Neural progenitor cell (in vitro differentiated cells): ENCODE data around the gene POLDIP3. TPM values are rescaled to one million over a fixed set of nuclear protein-coding genes. Genes with fewer than 3 reads are reported as not detected.
"Not testable (repeated sequence)": the region's sequence is repeated elsewhere in the genome, so short reads cannot be mapped to it uniquely, and the experiment has no call there.

Source experiments
- DNase-seq: peaks from one replicate; pipeline ENCODE4 v3.0.0-alpha.2; 2016; ENCODE audit warnings: low spot score
- H2AFZ ChIP-seq: fragments of 200-600 bp; sonication (generic); replicated peaks from 2 replicates; pipeline ENCODE4 v1.6.1; 2016; ENCODE audit warnings: antibody characterized with exemption
- H3F3A ChIP-seq: fragments of 200-600 bp; sonication (generic); 2 replicates; pipeline ENCODE4 v1.6.1; 2016; ENCODE audit warnings: antibody characterized with exemption, low read depth
- H3K27ac ChIP-seq: fragments of 200-600 bp; sonication (generic); 2 replicates; pipeline ENCODE4 v1.5.1; 2016; ENCODE audit warnings: mild to moderate bottlenecking
- H3K27me3 ChIP-seq: fragments of 200-600 bp; sonication (generic); 2 replicates; pipeline ENCODE4 v1.6.1; 2016; ENCODE audit warnings: mild to moderate bottlenecking, moderate library complexity
- H3K36me3 ChIP-seq: fragments of 200-600 bp; sonication (generic); 2 replicates; pipeline ENCODE4 v1.5.1; 2016
- H3K4me1 ChIP-seq: fragments of 200-600 bp; sonication (generic); 2 replicates; pipeline ENCODE4 v1.6.1; 2016; ENCODE audit warnings: mixed run types
- H3K4me2 ChIP-seq: fragments of 200-600 bp; sonication (generic); 2 replicates; pipeline ENCODE4 v1.6.1; 2016
- H3K4me3 ChIP-seq: fragments of 200-600 bp; sonication (generic); 2 replicates; pipeline ENCODE4 v1.5.1; 2016
- H3K79me2 ChIP-seq: fragments of 200-600 bp; sonication (generic); 2 replicates; pipeline ENCODE4 v1.6.1; 2016; ENCODE audit warnings: low read depth
- H3K9ac ChIP-seq: fragments of 200-600 bp; sonication (generic); 2 replicates; pipeline ENCODE4 v1.6.1; 2016
- H3K9me3 ChIP-seq: fragments of 200-600 bp; sonication (generic); 2 replicates; pipeline ENCODE4 v1.5.1; 2016; ENCODE audit warnings: low read depth
- H4K20me1 ChIP-seq: fragments of 200-600 bp; sonication (generic); 2 replicates; pipeline ENCODE4 v1.6.1; 2016; ENCODE audit warnings: low read depth
- H3K27ac Mint-ChIP-seq: 3 replicates; pipeline ENCODE4 v1.8.0; 2021; ENCODE audit warnings: mixed read lengths
- H3K27me3 Mint-ChIP-seq: 2 replicates; pipeline ENCODE4 v1.8.0; 2022; ENCODE audit warnings: low read depth, mild to moderate bottlenecking, inconsistent platforms, moderate library complexity, mixed read lengths; ENCODE audit not compliant: insufficient read depth
- H3K36me3 Mint-ChIP-seq: 3 replicates; pipeline ENCODE4 v1.8.0; 2021; ENCODE audit warnings: mixed read lengths
- H3K4me1 Mint-ChIP-seq: 3 replicates; pipeline ENCODE4 v1.8.0; 2021; ENCODE audit warnings: mixed read lengths
- H3K4me3 Mint-ChIP-seq: 3 replicates; pipeline ENCODE4 v1.8.0; 2021; ENCODE audit warnings: mild to moderate bottlenecking, moderate library complexity, mixed read lengths
- H3K9me3 Mint-ChIP-seq: 3 replicates; pipeline ENCODE4 v1.8.0; 2020; ENCODE audit warnings: mixed read lengths
- EZH2 ChIP-seq: fragments of 200-600 bp; sonication (generic); IDR thresholded peaks from 2 replicates; pipeline ENCODE4 v1.6.1; 2017; ENCODE audit warnings: antibody characterized with exemption, mild to moderate bottlenecking, moderate library complexity
- EZH2phosphoT487 ChIP-seq: fragments of 200-600 bp; sonication (generic); IDR thresholded peaks from 2 replicates; pipeline ENCODE4 v1.6.1; 2017; ENCODE audit warnings: antibody characterized with exemption
- total RNA-seq: library from RNA; depleted of rRNA; stranded (reverse); fragments of >200 nt; gene quantifications from 2 replicates; pipeline ENCODE4 v1.2.3, GENCODE V29; 2015; ENCODE audit warnings: low replicate concordance
- TF ChIP-seq, protein P1 (sequence below): fragments of 200-600 bp; sonication (generic); IDR thresholded peaks from 2 replicates; pipeline ENCODE4 v1.5.1; 2017; ENCODE audit warnings: antibody characterized with exemption, mild to moderate bottlenecking

POLDIP3 gene
- total RNA-seq, 1 donor from 2014 or later, result 37.8 TPM

DNA sequence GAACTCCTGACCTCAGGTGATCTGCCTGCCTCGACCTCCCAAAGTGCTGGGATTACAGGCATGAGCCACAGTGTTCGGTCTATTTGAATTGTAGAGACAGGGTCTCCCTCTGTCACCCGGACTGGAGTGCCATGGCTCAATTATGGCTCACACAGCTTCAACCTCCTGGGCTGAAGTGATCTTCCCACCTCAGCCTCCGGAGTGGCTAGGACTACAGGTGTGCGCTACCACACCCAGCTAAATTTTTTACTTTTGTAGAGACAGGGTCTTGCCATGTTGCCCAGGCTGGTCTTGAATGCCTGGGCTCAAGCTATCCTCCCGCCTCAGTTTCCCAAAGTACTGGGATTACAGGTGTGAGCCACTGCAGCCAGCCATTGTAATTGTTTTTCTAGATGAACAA lies 46.7 kb downstream of the POLDIP3 start:
- not testable (repeated sequence) for H2AFZ ChIP-seq, H3K4me3 Mint-ChIP-seq, H3K4me2 ChIP-seq, H3K79me2 ChIP-seq, H3K36me3 Mint-ChIP-seq, H3K9ac ChIP-seq, H3K27ac ChIP-seq, H3K9me3 ChIP-seq, H3K27me3 Mint-ChIP-seq, H3K4me3 ChIP-seq, H3K27ac Mint-ChIP-seq, H3K4me1 Mint-ChIP-seq, H3F3A ChIP-seq, H3K9me3 Mint-ChIP-seq, H3K36me3 ChIP-seq, H3K27me3 ChIP-seq, DNase-seq, H3K4me1 ChIP-seq, H4K20me1 ChIP-seq

DNA sequence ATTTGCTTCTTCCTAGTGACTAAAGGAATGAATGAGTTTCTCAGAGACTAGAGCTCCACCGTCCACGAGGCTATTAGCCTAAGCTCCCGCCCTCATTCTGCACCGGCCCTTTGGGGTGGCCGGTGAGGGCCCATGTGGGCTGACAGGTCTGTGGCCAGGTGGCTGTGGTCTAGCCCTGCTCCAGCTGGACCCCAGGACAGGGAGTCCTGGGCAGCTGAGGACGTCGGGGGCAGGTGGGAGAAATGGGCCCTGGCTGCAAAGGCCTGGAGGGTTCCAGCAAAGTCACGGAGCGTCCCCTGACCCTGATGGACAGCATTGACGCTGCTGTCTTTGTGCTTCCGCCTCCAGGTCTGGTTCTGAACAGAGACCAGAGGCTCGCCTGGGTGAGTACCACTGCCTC lies 48.7 kb downstream of the POLDIP3 start:
- DNase-seq, result no peak
- Histone ChIP-seq H3K79me2 (no peaks in the 10 kb centered on the region), H2AFZ (no peak overlapping the region), H3K4me1 (no peaks in the 10 kb centered on the region), H3K27ac (no peak overlapping the region), H3K4me3 (no peak overlapping the region), H3K9ac (no peak overlapping the region), H3K4me2 (no peak overlapping the region), H4K20me1 (peaks cover 4% of the 10 kb centered on the region), H3K9me3 (no peaks in the 10 kb centered on the region), H3K27me3 (no peaks in the 10 kb centered on the region), H3F3A (no peaks in the 10 kb centered on the region), H3K36me3 (no peaks in the 10 kb centered on the region)
- Mint-ChIP-seq H3K9me3 (no peaks in the 10 kb centered on the region), H3K27ac (no peak overlapping the region), H3K4me3 (no peak overlapping the region), H3K36me3 (peaks cover 6% of the 10 kb centered on the region), H3K4me1 (peaks cover 9% of the 10 kb centered on the region), H3K27me3 (peaks cover 8% of the 10 kb centered on the region)
- TF ChIP-seq EZH2, result no peak
- TF ChIP-seq EZH2phosphoT487, result no peak
- TF ChIP-seq, protein P1, sequence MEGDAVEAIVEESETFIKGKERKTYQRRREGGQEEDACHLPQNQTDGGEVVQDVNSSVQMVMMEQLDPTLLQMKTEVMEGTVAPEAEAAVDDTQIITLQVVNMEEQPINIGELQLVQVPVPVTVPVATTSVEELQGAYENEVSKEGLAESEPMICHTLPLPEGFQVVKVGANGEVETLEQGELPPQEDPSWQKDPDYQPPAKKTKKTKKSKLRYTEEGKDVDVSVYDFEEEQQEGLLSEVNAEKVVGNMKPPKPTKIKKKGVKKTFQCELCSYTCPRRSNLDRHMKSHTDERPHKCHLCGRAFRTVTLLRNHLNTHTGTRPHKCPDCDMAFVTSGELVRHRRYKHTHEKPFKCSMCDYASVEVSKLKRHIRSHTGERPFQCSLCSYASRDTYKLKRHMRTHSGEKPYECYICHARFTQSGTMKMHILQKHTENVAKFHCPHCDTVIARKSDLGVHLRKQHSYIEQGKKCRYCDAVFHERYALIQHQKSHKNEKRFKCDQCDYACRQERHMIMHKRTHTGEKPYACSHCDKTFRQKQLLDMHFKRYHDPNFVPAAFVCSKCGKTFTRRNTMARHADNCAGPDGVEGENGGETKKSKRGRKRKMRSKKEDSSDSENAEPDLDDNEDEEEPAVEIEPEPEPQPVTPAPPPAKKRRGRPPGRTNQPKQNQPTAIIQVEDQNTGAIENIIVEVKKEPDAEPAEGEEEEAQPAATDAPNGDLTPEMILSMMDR, result no peak

DNA sequence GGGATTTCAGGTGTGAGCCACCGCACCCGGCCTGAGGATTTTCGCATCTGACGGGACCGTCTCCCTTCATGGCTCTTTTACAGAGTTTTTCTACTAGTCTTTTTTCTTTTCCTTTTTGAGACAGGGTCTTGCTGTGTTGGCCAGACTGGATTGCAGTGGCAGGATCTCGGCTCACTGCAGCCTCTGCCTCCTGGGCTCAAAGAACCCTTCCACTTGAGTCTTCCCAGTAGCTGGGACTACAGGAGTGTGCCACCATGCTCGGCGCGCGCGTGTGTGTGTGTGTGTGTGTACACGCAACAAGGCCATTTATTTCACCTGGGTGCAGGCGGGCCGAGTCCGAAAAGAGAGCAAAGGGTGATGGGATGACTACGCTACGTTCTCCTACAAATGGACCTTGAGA lies 50.0 kb downstream of the POLDIP3 start:
- H4K20me1 ChIP-seq, result peaks cover 4% of the 10 kb centered on the region
- H3K9ac ChIP-seq, result no peak overlapping the region
- H3K27me3 Mint-ChIP-seq, result peaks cover 9% of the 10 kb centered on the region
- peaks cover 13% of the 10 kb centered on the region for H3K4me1 Mint-ChIP-seq
- H3F3A ChIP-seq, result no peaks in the 10 kb centered on the region
- no peaks in the 10 kb centered on the region for H3K9me3 ChIP-seq
- no peak overlapping the region for H3K27ac Mint-ChIP-seq
- no peaks in the 10 kb centered on the region for H3K4me1 ChIP-seq
- H3K27ac ChIP-seq, result no peak overlapping the region
- no peaks in the 10 kb centered on the region for H3K36me3 ChIP-seq
- H3K27me3 ChIP-seq, result no peaks in the 10 kb centered on the region
- TF ChIP-seq, protein P1, result no peak
- no peak for TF ChIP-seq EZH2phosphoT487
- no peak for TF ChIP-seq EZH2
- H2AFZ ChIP-seq, result no peak overlapping the region
- no peak overlapping the region for H3K4me3 ChIP-seq
- H3K9me3 Mint-ChIP-seq, result no peaks in the 10 kb centered on the region
- no peaks in the 10 kb centered on the region for H3K79me2 ChIP-seq
- peaks cover 8% of the 10 kb centered on the region for H3K36me3 Mint-ChIP-seq
- no peak overlapping the region for H3K4me2 ChIP-seq
- no peak for DNase-seq
- no peak overlapping the region for H3K4me3 Mint-ChIP-seq

DNA sequence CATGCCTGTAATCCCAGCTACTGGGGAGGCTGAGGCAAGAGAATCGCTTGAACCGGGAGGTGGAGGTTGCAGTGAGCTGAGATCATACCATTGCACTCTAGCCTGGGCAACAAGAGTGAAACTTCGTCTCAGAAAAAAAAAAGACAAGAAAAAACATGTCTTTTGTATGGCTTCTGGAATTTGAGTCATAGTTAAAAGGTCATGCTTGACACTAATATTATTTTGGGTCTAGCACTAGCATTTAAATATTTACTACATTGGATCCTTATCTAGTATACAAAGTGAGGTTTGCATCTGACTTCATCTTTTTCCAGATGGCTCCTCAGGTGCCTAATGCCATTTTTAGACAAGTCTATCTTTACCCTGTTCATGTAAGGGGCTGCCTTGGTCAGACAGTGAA lies 50.7 kb downstream of the POLDIP3 start:
- H2AFZ ChIP-seq, H3K27ac ChIP-seq, H3K79me2 ChIP-seq, H3F3A ChIP-seq, H3K9me3 ChIP-seq, H3K9me3 Mint-ChIP-seq, H3K4me2 ChIP-seq, H3K9ac ChIP-seq, H3K4me3 ChIP-seq, H3K36me3 ChIP-seq, DNase-seq, H4K20me1 ChIP-seq, H3K27me3 Mint-ChIP-seq, H3K4me1 ChIP-seq, H3K4me3 Mint-ChIP-seq, H3K27me3 ChIP-seq, H3K36me3 Mint-ChIP-seq, H3K27ac Mint-ChIP-seq: not testable (repeated sequence)
- H3K4me1 Mint-ChIP-seq, result peaks cover 13% of the 10 kb centered on the region
